Measurements from ENCODE around the gene COMMD1.

GRCh38 chr2:62074233-62074632 is 168.8 kb downstream of the COMMD1 start:
- TF ChIP-seq CTCF (IDR thresholded peaks at IDR 0.05; ENCODE audit: low read length) (no peak), EZH2 (optimal IDR thresholded peaks at IDR 0.05; ENCODE audit: low read depth, low read length) (no peak), EZH2phosphoT487 (IDR thresholded peaks at IDR 0.05; ENCODE audit: low read length) (no peak)
